ENCODE results near the gene LARGE1.

Gene LARGE1

GRCh38 chr22:33513388-33514338 lies 406.6 kb downstream of the LARGE1 start:
- no peak for DNase-seq

GRCh38 chr22:33512908-33513307 lies 407.4 kb downstream of the LARGE1 start:
- DNase-seq = no peak

DNA sequence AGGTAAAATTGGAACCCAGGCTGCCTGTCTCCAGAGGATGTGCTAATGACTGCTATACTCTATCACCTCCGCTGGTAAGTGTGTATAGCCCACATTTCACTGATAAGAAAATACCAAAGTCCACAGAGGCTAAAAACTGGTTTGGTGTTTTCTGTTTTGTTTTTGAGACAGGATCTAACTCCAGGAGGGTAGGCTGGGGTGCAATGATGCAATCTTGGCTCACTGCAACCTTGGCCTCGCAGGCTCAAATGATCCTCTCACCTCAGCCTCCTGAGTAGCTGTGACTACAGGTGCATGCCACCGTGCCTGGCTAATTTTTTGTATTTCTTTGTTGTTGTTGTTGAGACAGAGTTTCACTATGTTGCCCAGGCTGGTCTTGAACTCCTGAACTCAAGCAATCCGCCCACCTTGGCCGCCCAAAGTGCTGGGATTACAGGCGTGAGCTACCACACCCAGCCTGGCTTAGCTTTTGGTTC lies 409.8 kb downstream of the LARGE1 start:
- no peak for DNase-seq

DNA sequence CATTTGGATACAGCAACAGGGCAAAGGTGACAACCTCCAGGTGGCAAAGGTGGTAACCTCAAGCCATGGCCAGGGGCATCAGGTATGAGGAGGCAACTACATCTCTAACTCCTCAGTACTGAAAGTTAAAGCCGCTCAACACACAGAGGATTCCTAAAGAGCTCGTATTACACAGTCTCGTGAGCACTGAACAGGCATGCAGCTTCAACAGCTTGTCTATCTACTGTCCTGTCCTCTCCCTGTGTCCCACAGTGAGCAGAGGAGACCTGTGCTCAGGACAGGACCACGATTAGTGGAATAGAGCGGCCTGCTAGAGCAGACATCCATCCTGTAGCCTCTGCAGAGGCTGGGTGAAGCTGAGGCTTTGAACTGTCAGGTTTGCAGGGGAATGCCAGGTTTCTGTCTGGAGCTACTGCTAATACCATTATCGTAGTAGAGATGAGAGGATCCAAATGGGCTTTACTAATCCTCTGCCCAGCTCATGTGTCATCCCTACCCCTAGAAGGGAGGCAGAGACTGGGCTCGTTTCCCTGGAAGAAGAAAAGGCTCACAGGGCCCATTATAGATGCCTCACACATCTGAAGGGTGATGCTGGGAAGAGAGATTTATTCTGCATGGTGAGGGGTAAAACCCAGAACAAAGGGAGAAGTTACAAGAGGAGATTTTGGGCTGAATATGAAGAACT lies 415.2 kb downstream of the LARGE1 start:
- no peak for DNase-seq

DNA sequence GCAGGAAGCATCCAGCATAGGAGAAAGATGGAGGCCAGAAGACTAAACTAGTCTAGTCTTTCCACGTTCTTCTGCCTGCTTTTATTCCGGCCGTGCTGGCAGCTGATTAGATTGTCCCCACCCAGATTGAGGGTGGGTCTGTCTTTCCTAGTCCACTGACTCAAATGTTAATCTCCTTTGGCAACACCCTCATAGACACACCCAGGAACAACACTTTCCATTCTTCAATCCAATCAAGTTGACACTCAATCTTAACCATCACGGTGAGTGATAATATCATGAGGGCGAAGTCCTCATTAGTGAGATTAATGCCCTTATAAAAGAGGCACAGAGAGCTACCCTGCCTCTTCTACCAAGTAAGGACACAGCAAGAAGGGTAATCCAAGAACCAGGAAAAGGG lies 424.2 kb downstream of the LARGE1 start:
- no peak for DNase-seq

DNA sequence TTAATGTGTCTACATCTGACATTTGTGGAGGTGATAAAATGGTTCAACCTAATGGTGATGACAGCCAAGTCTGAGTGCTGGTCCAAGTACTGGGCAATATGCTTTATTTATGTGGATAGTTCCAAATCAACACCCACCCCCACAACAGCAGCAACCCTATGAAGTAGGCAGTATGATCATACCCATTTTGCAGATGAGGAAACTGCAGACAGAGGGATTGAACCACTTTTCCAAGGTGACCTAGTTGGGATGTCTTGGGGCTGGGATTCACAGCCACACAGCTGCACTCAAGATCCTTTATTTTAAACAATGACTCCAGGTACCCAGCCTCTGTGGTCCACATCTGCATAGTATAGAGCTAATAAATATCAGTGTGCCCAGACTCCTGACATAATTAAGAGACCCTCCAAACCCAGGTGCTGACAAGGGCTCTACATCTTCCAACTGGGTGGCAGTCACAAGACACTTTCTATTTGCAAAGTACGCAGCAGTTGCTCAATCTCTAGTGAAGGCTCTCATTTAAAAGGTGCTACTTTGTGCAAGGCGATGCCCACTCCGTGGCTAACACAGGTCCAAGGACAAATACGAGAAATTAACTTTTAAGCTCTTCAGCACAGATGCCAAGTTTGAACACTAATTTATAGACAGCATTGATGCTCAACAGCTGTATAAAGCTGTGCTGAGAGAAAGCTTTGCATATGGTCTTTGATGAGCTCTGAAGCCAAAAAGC lies 426.6 kb downstream of the LARGE1 start:
- no peak for DNase-seq

DNA sequence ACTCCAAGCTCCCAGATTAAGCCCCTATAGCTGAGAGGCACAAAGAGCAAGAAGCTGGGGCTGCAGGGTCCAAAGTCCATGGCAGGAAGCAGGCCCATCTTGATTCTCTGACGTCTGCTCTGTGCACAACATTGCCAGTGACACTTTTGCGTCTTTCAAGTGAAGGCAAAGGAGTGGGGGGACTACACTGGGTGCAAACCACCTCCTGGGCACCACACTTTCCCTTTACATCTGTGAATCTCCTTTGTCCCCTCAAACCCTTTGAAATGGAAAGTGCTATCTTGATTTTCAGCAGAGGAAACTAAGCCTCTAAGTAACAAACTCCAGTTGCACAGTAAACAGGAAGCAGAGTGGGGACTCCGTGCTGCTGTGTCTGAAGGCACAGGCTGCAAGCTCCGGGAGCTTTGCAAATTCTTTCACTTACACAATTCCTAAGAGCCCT lies 428.0 kb downstream of the LARGE1 start:
- no peak for DNase-seq

DNA sequence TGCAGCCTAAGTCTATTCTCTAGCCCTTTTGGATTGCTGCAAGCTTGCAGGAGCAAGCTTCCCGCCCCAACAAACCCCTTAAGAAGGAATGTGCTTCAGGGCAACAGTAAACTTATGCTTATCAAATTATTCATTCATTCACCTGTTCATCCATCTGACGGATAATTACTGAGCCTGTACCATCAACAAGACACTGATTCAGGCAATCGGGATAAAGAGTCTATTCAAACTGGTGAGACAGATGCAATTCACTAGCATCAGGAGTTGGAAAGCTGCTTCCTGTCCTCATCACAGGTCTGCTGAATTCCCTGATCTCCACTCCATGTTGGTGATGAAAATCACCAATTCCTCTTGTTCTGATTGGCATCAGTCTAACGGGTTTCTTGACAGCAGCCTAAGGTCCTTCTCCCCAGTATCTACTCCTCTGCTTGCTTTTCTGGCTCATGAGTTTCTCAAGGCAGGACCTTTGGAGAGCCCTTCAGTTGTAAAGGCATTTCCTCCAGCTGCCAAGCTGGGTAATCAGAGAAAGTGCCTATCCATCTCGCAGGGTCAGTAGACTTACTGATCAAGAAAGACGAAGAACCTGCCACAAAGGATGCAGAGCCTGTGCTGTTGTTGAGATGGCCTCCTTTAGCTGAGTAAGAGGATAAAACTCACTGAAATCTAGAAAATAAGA lies 433.1 kb downstream of the LARGE1 start:
- DNase-seq = no peak

DNA sequence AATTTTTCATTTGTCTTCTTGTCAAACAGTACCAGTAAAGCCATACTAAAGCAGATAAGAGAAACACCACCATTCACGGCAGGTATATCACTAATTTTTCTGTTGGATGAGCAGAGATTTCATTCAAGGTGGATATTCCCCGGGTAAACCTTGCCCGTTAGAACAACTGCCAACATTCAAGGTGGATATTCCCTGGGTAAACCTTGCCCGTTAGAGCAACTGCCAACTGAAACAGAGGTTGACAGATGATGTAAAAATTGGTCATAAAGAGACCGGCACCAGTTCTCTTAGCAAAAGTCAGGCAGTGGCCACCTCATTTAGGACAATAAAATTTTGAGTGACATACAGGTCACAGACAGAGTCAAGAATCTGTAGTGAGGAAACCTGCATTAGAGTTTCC lies 438.7 kb downstream of the LARGE1 start:
- DNase-seq = no peak

DNA sequence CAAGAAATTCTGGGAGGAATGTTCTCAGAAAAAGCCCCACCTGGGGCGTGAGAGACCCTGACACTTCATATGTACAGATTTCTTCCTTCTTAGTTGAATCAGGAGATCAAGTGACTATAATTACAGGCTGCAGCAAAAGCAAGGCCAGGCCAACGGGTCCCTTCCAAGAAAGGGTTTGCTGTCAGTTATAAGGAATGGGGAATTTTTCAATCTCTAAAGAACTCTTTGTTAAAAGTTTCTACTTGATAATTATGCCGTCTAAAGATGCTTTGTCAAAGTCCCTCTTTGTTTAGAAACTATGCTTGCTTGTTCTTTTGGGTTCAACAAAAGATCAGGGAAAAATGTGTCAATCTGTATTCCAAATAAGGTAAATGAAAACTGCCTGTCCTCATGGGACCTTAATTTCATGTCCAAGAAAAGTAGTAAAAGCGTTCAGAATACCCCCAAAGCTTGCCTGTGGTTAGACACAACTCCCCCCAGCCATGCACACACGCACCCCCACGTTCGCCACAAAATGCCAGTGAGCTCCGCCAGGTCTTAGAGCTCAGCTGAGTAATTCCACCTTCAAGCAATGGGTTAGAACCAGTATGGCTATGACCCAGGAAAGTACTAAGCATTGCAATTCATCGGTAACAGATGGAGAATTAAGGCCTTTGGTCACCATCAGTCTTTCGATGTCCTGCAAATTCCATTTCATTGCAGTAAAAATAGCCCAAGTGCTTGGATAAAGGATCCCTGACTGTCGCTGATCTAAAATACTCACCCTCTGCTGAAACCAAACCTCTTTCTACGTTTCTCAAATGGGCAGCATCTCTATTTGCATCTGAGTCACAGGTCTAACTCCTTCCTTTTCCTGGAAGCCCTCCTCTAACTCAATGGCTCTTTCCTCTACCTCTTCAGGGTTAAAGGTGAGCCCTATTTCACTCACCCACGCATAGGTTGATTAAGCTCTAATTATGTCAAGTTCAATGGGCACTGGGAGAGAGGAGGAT lies 442.9 kb downstream of the LARGE1 start:
- no peak for DNase-seq

GRCh38 chr22:33476716-33477115 lies 443.6 kb downstream of the LARGE1 start:
- no peak for DNase-seq

DNA sequence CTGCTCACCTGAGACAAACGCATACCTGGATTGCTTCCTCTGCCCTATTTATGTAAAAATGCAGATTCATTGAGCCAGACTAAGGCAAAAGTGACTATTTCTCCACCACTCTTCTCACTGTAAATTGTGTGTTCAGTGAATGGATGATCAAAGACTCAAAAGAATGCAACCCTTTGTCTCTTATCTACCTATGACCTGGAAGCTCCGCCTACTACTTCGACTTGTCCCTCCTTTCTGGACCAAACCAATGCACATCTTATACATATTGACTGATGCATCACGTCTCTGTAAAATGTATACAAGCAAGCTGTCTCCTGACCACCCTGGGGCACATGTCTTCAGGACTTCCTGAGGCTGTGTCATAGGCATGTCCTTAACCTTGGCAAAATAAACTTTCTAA lies 444.1 kb downstream of the LARGE1 start:
- no peak for DNase-seq

- DNase-seq = no peak
Observed at GRCh38 chr22:33474587-33474986, 445.7 kb downstream of the LARGE1 start.

- DNase-seq = no peak
Observed at GRCh38 chr22:33472462-33473344, 447.6 kb downstream of the LARGE1 start.

DNA sequence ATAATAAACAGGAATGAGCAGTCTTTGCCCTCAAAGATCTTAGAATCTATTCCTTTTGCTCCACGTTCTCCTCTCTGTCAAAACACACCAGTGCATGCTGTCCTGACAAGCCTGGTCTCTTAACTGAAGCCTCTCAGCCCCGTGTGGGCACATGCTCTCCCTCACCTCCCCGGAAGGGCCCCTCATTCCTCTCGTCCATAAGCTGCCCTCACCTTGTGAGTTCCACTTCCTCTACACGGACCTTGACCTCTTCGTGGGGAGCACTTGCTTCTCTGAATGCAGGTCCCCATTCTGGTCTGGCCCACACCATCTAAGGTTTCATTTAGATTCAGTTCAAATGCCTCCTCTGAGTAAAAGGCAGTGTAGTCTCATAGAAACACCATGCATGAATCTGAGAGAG lies 449.8 kb downstream of the LARGE1 start:
- no peak for DNase-seq

- no peak for DNase-seq
Observed at GRCh38 chr22:33467620-33468095, 452.6 kb downstream of the LARGE1 start.

- DNase-seq = no peak
Observed at GRCh38 chr22:33467080-33467479, 453.2 kb downstream of the LARGE1 start.

DNA sequence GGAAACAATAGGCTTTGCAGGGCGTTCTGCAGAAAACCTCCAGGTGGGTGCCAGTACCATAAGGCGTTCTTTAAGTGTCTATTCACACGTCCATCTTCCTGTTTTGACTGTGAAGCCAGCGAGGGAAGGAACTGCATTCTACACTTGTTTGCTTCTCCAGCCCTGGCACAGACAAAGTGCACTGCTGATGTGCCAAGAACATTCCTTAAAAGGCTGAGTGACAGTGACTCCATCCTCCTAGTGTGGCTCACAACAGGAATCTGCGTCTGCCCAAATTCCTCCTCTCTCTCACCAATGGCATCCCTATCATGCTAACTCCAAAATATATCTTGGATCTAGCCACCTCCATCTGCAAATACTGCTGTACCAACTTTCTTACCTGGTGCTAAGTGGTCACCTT lies 454.7 kb downstream of the LARGE1 start:
- DNase-seq = no peak

- DNase-seq = no peak
Observed at GRCh38 chr22:33464698-33465097, 455.6 kb downstream of the LARGE1 start.
